GM18951 (cell line): ENCODE results near the gene RENBP.
"Not testable (repeated sequence)": the region's sequence is repeated elsewhere in the genome, so short reads cannot be mapped to it uniquely, and the experiment has no call there.

Experiments
- POLR2A ChIP-seq: IDR thresholded peaks from 4 replicates; pipeline ENCODE4 v1.6.1; 2011; ENCODE audit warnings: mild to moderate bottlenecking; ENCODE audit not compliant: insufficient read length, insufficient read depth; ENCODE audit errors: extremely low read depth
- in situ Hi-C: fragments of 300-500 bp; cut with MboI; formaldehyde crosslinking; loops from one replicate; pipeline ENCODE4 v1.12.0; 2022; ENCODE audit warnings: low sequenced_read_pairs, mixed read lengths, inconsistent platforms; ENCODE audit not compliant: unreplicated experiment

The RENBP gene

DNA sequence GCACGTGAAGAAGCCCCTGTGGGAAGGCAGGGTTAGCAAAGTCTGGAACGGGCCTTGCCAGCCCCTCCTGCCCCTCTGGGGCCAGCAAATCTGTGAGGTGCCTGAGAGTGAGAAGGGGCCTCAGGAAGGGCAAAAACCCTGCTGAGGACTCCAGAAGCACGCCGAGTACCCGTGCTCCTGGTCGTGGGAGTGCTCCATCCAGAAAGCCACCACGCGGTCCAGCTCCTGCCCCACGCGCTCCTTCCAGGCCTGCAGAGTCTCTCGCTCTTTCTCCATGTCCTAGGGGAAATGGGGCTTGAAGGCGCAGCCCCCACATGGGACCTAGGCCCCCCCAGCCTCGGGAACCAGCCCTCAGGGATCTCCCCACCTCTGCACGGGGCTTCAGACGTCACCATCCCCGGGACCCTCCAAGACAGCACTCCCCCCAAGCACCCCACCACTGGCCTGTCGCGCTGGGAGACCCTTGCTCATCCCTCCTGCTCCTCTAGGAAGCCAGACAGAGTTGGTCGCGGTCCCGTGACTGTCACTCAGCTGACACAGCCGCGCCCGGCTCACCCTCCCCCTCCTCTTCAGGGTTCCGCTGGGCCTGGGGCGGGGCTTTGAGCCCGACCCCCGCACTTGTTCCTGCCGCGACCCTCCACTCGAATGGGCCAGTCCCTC is at the start of gene RENBP:
Gene RENBP (minus strand): TSS at position 504 of the 660 bp plus-strand sequence. CDS start 33 bp downstream, at position 471.
- TF ChIP-seq POLR2A, result no peak
- in situ Hi-C loops, result no loop called here

DNA sequence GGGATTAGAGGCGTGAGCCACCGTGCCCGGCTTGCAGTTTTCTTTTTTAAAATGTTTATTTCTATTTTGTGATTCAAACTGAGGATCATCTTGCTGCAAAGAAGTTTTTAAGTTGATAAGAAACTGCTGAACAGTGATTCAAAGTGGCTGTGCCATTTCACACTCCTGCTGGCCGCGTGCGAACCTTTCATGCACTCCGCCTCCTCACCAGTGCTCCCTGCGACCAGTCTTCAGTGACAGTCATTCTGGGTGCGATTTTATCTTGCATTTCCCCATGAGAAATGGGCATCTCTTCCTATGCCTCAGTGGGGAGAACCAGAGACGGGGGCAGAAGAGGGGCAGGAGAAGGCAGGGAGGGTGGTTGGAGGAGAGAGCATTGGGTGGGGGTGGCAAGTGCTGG is 49.5 kb upstream of the RENBP start:
- in situ Hi-C loops, result no loop called here
- TF ChIP-seq POLR2A, result no peak

DNA sequence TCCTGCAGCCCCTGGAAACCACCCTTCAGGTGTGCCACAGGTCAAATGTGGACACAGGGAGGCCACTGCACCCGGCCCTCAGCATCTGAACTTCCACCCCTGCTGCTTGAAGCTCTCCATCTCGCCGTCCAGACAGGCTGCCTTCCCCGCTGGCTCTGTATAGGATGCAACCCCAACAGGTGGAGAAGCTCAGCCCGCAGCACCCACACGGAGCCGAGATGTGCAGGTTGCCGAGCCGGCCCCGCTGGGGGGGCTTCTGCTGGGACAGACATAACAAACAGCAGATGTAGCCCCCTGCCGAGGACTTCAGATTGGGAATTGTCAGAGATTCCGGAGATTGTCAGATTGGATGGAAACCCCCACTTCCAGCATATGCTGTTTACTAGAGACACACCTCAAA is 48.6 kb upstream of the RENBP start:
- in situ Hi-C loops, result no loop called here

DNA sequence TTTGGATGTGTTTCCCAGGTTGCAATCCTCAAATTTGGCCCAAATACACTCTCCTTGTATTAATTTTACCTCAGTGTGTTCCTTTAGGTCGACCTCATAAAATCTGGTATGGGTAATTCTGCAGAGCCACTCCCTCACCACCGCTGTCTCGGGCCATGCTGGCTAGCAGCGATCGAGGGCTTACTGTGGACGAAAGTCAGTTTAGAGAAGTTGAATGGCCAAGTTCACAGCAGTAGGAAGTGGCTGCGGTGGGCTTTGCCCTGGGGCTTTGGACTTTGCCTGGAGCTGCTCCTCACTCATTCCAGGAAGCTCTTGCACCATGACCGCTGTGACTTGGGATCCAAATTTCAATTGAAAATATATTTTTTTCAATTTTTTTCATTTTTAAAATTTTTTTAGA is 47.7 kb upstream of the RENBP start:
- in situ Hi-C loops, result no loop called here
- TF ChIP-seq POLR2A, result no peak

More for the DNA sequence above, 48.6 kb upstream of the RENBP start:
- TF ChIP-seq POLR2A, result no peak

- TF ChIP-seq POLR2A, result no peak
- in situ Hi-C loops, result no loop called here
Observed at GRCh38 chrX:153991013-153991580, 46.7 kb upstream of the RENBP start.

GRCh38 chrX:153989973-153990655 is 45.7 kb upstream of the RENBP start:
- in situ Hi-C loops, result no loop called here
- no peak for TF ChIP-seq POLR2A

- in situ Hi-C loops, result no loop called here
- no peak for TF ChIP-seq POLR2A
Observed at GRCh38 chrX:153988493-153988892, 44.0 kb upstream of the RENBP start.

- in situ Hi-C loops, result no loop called here
- TF ChIP-seq POLR2A, result peak; percentile 34
Observed at GRCh38 chrX:153984351-153985178, 40.1 kb upstream of the RENBP start.

DNA sequence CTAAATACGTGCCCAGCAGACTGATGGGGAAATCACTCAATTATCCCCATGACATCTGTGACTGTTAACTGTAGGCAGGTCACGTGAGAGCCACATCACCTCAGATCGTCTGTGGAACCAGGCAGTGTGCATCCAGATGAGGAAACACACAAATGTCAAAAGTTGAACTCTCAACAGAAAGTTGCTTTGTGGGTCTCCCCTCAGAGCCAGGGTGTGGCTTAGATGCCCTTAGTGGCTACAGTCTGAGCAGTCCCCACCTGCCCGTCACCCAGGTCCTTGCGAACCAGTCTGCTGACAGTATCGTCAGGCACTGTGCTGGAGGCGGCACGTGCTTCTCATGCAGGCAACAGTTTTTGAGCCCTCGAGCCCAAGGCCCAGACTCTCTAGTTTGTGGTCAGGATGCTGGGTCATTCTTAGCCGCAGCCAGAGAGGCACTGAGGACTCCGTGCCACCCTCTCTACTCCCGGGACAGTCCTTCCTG is 38.9 kb upstream of the RENBP start:
- in situ Hi-C loops, result no loop called here
- no peak for TF ChIP-seq POLR2A

DNA sequence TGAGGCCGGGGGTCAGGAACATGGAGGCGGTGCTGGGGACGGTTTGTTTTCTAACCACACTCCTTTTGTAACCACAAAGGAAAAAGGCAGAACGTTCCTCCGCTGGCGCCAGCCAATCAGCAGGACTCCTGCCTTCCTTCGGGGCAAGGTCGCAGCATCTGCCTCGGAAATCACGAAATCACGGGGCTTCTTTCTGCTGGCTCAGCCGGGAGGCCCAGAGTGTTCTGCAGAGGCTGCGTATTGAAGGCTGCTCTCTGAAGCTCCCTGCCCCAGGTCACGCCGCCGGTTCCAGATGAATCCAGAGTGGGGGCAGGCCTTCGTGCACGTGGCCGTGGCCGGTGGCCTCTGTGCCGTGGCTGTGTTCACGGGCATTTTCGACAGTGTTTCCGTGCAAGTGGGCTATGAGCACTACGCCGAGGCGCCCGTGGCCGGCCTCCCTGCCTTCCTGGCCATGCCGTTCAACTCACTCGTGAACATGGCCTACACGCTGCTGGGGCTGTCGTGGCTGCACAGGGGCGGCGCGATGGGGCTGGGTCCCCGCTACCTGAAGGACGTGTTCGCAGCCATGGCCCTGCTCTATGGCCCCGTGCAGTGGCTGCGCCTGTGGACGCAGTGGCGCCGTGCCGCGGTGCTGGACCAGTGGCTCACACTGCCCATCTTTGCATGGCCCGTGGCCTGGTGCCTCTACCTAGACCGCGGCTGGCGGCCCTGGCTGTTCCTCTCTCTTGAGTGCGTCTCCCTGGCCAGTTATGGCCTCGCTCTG is 37.5 kb upstream of the RENBP start:
- peak; percentile 34 for TF ChIP-seq POLR2A
- in situ Hi-C loops, result no loop called here

- TF ChIP-seq POLR2A, result no peak
- in situ Hi-C loops, result no loop called here
Observed at GRCh38 chrX:153981231-153981630, 36.8 kb upstream of the RENBP start.

DNA sequence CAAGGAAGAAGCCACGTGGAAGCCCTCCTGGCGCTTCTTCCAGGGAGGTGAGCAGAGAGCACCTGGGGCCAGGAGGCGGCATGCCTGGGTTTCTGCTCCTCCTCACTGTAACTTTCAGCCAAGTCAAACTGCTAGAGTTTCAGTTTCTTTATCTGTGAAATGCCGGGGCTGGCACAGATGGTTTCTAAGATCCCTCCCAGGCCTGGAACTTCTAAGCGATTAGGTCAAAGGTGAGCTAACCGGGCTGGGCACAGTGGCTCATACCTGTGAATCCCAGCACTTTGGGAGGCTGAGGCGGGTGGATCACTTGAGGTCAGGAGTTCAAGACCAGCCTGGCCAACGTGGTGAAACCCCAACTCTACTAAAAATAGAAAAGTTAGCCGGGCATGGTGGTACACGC is 36.0 kb upstream of the RENBP start:
- in situ Hi-C loops, result not testable (repeated sequence)
